Posterior vena cava (tissue), 2 donors: ENCODE results near the gene GLRA1. TPM values are rescaled to one million over a fixed set of nuclear protein-coding genes. Genes with fewer than 3 reads are reported as not detected.
A peak's percentile ranks its signal among the peaks of the same experiment; 100 is the strongest.

Source experiments
- DNase-seq: peaks from one replicate; pipeline ENCODE4 v3.0.0-alpha.2; 2020; ENCODE audit warnings: low spot score
- intact Hi-C, 2 donors: fragments of 100-400 bp; cut with DNase I; formaldehyde crosslinking; loops; one replicate each; pipeline versions ENCODE4 v1.14.1 to v1.14.2; 2022 to 2023
- long read RNA-seq, 2 donors: library from polyadenylated mRNA; unstranded; transcript quantifications; one replicate each; pipeline ENCODE4 v2.0.0, GENCODE V29; 2020 to 2021
- total RNA-seq, 2 donors: library from RNA; stranded (reverse); fragmentation: NEBNext Ultra II Directional; extraction: Animal tissue kit (Norgen Biotek cat#: 25700); gene quantifications; one replicate each; pipeline ENCODE4 v1.2.1, GENCODE V29; 2021
- donor health status: DM: yes; HTN: yes; CAD: no.
- donor health status: DM: yes; HTN: yes; CAD: no.

GLRA1 gene
- not detected for total RNA-seq
- long read RNA-seq, donor 1, result 0 reads
- long read RNA-seq, donor 2, result 0 reads

DNA sequence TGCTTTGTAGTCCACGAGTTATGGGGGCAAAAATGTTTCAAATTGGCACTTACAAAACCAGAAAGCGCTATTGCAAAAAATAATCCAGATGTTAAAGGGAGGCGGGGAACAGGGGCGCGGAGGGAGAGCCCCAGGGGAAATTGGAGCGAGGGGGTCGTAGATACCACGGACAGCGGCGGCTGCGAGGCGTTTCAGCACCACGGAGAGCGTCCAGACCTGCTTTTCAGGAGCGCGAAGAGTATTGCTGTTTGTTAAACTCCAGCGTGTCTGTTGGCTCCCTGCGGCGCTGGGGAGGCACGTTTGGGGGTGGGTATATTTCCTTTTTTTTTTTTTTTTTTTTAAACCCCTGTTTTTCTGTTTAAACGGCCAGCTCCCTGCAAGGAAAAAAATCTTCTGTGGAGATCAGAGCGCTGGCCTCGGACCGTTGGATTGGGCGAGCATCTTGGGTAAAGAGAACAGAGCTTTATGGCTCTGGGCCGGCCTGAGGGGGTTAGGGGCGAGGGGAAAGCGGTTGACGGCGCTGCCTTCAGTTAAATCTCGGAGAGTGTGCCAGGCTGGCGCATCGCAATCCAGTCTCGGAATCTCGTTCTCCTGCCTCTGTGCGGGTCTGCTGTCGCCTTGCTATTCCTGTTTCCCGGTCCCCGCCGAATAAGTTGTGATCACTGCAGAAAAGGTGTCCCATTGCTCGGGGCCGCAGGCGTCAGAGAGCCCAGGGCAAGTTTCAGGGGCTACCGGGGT lies at the start of gene GLRA1:
TSS of gene GLRA1 (minus strand) at position 288 of the 738 bp plus-strand sequence. CDS start 302 bp downstream, outside the sequence.
- peak; percentile 86 for DNase-seq
- intact Hi-C loops, result no loop called here

DNA sequence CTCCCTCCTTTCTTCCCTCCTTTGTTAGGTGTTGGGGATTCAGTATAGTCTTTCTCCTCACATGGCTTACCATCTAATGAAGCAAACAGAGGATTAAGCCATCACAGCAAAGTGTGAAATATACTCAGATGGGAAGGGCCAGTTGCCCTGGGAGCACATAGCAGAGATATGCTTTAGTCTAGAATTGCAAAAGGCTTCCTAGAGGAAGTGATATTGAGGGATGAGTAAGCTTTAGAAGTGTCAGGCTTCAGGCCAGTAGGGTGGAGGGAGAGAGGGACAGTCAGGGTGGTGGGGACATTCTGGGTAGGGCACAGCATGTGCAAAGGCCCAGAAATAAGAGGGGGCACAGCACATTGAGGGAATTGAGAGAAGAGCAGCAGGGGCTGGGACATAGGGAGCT lies 46.2 kb upstream of the GLRA1 start:
- intact Hi-C loops, result no loop called here
- no peak for DNase-seq

DNA sequence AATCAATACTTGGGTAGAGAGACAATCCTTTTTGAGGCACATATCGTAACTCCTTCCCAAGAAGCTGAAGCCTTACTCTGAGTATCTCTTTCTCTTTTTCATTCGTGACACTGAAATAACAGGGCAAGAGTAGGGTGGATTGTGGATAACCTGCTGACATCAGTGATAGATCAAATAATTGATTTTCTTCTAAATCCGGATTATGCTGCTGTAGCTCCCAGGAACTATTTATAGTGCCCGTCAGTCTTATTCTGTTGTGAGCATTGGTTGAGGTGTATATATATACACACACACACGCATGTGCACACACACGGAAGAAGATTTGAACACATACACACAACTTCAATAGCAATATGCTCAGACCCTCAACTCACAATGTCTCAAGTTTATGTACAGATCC lies 43.2 kb upstream of the GLRA1 start:
- intact Hi-C loops, result no loop called here
- no peak for DNase-seq

DNA sequence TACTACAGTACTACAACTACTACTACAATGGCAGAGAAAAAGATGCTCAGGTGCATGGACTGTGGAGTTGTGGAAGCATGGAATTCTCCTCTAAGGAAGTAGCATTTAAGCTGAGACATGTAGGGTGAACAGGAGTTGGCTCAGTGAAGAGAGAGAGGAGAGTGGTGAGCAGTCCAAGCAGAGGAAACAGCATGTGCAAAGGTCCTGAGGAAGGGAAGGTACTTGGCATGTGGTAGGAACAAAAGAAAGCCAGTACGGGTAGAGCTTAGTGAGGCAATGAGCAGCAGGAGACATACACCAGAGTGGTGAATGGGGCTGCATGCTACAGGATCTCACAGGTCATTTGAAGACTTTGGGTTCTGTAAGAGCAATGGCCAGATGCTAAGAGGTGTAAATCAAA lies 41.4 kb upstream of the GLRA1 start:
- intact Hi-C loops, result no loop called here
- no peak for DNase-seq

DNA sequence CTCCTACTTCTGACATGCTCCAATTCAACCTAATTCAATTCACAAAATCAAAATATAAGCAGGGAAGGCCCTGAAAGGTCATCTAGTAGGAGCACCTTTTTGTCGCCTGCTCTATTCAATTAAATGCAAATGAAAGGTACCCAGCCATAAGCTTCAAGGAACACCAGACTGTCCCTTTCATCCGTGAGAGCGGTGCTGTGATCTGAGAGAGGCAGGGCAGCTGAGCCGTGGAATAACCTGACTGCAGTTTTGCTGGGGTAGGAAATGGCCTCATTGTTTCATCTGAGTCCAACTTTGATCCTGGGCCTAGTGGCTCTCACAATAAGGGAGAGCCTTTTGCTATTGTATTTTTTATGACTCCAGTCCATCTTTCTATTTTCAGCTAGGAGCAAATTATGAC lies 39.8 kb upstream of the GLRA1 start:
- DNase-seq, result no peak
- intact Hi-C loops, result no loop called here

DNA sequence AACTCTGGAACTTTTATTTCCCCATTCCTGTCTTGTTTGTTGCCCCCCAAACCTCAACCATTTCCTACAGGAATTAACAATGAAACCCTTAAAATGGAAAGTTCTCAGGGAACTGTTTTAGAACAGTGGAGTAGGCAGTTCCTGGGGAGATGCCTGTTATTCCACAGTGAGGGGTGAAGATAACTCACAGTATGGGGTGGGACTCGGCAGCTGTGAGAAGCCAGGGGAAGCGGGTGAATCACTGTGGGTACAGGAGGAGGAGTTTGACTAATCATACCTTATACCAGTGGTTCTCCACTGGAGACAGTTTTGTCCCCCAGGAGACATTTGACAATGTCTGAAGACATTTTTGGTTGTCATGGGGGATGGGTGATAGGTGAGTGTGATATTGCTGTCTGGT lies 36.9 kb upstream of the GLRA1 start:
- DNase-seq, result no peak
- intact Hi-C loops, result no loop called here

DNA sequence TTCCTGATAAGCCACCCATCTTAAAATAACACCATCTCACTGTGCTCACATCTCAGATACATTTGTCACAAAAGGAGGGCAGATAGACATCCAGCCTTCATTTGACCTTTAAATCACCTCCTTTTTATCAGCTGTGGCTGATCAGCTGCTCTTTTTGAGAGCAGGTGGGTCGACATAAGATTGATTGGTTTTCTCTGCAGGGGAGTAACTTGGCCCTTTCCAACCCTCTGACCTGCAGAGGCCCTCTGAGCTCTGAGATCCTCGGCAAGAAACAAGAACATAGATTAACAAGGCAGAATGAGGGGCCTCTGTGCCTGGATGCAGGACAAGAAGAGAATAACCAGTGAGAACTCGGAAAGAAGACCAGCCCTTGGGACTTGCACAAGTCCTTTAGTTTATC lies 33.5 kb upstream of the GLRA1 start:
- intact Hi-C loops, result no loop called here

DNA sequence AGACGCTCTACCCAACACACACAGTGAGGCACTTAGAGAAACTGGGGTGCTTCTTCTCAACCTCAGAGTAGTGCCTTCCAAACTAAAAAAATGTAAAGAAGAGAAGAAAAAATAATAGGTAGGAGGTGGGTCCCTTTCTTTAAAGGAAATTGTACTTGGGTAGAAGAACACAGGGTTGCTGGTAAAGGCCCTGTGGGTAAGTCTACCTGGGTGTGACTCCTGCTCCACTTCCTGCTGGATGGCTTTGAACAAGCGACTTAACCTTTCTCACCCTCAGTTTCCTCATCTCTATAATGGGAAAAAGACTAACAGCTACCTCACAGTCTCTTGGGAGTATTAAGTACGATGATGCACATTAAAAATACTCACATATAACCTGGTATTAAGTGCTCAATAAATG lies 32.1 kb upstream of the GLRA1 start:
- intact Hi-C loops, result no loop called here
- DNase-seq, result no peak

More for the DNA sequence above, 33.5 kb upstream of the GLRA1 start:
- no peak for DNase-seq

DNA sequence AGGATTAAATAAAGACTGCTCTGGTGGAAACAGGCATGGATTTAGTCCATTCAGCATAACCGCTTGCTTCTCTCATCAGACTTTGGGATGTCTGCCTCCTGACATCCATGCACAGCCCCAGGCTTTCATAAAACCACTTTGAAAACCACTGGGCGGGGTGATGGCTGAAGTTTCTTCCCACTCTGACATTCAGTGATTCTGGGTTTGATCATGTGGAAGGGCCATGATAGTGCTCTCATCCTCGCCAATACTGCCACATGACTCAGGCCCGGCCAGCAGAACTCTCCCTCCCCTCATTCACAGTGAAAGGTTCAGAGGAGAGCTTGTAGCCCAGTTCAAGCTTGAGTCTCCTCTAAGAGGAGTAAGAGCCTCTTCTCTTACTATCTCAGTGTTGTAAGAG lies 29.6 kb upstream of the GLRA1 start:
- DNase-seq, result no peak
- intact Hi-C loops, result no loop called here

DNA sequence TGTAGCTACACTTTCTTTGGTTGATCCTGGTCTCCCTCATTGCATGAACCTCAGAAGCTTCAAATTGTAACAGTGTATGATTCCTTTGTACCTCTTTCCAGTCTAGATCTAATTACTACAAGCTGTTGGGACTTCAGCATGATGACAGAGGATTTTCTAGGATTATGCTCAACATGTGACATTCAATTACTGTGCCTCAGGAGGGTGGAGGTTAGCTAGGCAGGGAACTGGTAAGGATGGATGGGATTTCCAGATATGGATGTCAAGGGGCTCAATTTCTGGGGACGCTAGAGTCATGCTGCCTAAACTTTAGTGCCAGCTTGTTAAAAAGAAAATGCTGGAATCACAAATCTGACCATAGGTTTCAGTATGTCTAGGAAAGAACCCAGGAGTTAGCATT lies 29.2 kb upstream of the GLRA1 start:
- intact Hi-C loops, result no loop called here
- no peak for DNase-seq

DNA sequence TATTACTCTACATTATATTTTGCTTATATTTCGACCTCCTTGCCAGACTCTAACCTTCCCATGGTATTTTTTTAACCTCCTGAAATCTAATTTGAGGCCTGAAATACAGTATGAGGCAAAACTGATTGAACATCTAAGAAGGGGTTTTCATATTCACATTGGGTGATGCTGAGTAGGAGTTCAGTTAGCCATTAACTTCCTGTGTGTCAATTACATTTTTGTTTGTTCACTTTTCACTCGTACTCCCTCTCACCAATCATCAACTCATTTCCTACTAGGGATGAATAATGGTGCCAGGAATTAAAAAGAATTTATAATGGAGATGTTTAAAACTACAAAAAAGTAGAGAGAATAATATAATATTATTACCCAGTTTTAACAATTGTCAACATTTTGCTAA lies 27.6 kb upstream of the GLRA1 start:
- intact Hi-C loops, result no loop called here
- DNase-seq, result no peak

DNA sequence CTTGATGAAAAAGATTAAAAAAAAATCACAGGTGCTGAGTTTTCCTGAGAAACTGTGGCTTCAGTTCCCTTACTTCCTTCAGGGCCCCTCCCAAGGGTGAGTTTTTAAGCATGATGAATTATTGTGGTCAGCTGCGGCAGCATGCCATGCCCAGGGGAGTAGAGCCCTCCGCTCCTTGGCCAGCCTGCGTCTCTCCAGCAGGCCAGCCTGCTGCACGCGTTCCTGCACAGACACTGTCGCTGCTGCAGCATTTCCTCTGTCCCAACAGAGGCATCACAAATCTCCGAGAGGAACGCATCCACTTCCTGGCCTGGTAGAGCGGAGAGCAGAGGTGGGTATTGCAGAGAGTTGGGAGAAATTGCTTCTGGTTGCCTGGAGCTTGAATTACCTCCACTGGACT lies 26.1 kb upstream of the GLRA1 start:
- no peak for DNase-seq
- intact Hi-C loops, result no loop called here

DNA sequence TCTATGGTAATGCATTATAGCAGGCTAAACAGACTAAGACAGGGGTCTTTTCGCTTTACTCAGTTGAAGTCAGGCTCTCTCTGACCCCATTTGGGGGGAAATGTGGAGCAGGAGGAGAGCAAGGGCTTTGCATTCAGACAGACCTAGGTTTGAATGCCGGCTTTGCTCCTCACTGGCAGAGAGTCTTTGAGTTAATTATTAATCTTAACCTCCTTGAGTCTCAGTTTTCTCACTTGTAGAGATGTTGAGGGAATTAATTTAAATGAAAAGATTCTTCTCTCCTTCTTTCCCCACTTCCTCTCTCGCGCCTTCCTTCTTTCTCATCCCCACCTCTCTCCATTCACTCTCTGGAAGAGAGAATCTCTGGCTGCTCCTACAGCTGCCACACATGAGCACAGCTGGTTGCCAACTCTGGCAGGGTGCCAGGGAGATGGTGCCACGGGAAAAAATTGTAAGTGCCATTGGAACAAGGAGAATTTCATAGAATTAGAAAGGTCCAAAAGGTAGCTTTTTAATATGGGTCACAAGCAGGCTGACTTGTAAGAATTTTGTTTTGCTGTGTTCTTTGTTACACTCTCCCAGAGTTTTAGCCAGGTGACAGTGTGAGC lies 25.2 kb upstream of the GLRA1 start:
- intact Hi-C loops, result no loop called here

DNA sequence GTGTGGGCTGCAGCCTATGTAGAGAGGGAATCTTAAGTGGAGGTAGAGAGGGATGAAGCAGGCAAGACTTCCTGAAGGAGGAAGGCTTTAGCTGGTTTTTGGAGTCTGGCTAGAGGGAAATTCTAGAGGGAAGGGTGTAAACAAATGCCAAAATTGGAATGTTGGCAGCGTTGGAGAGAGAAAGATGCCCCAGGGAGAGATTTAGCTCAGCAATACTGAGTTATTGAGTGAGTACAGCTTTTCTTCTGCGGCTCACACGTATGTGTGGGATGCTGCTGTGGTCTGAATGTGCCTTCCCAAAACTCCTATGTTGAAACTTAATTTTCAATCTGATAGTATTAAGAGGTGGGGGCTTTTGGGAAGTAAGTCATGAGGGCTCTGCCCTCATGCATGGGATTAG lies 24.5 kb upstream of the GLRA1 start:
- intact Hi-C loops, result no loop called here
- no peak for DNase-seq

More for the DNA sequence above, 25.2 kb upstream of the GLRA1 start:
- DNase-seq, result no peak

DNA sequence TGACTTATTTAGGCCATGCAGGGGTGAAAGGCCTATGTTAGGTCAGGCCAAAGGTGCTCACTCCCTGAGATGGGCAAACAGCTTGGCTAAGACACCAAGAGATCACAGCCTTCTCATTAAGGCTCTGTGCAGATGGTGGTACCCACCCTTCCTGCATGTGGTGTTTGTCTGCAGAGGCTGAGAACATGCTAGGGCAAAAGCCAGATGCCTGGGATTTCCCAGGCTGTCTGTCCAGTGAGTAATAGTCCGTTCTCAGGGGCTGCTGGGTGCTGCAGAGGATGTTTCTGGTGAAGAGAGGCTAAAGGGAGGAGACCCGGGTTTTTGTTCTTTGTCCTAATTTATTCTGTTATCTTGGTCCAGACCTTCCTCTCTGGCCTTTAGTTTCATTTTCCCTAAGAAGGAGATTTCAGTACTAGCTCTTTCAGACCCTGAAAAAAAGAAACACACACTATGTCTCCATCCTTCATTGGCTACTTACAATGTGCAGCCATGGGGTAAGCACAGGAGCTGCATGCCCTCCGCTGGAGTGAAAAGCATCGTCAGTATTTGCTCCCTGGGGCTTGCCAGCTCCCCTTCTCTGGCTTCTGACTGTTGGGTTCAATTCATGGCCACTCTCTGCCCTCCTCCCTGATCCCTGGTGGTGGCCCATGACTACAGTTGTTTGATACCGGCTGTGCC lies 23.4 kb upstream of the GLRA1 start:
- intact Hi-C loops, result no loop called here
- no peak for DNase-seq

DNA sequence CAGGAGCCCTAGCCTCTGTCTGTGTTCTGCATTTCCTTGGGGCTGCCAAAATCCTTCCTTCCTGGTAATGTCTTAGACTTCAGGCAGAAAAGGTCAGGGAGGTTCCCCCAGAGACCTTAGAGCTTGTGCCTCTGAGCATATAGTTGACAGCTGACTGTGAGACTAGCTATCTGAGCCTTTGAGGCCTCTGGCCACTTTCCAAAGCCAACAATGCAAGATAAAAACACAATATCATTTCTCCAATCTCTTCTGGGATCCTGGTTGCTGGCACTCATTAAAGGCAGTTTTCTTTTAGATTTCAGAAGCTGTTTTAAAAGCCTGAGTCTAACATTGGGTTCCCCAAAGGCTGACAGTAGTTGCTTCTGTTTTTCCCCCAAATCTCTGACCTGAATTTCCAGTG lies 13.2 kb upstream of the GLRA1 start:
- intact Hi-C loops, result no loop called here
- no peak for DNase-seq

DNA sequence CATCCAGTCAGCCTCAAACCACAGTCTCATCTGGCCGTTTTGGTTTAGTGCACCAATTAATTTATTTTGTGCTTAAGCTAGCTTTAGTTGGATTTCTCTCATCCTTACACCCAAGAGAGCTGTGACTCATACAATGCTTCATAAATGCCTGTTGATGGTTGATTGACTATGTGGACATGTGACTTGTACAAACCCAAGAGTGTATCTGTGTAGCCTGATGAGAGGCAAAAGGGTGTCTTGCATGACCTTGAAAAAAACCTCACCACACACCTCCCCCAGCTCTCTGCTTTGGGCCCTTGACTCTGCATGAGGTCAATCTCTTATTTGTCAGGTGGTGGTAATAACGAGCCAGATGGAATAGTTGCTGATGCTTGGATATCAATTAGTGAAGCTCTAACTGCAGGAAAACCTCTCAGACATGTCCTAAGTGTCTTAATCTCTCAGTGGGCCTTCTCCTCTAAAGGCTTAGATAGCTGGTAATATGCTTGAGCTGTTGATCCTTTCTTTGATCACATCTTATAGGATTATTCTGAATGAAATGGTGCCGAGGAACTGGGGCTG lies 10.6 kb upstream of the GLRA1 start:
- DNase-seq, result no peak
- intact Hi-C loops, result no loop called here

DNA sequence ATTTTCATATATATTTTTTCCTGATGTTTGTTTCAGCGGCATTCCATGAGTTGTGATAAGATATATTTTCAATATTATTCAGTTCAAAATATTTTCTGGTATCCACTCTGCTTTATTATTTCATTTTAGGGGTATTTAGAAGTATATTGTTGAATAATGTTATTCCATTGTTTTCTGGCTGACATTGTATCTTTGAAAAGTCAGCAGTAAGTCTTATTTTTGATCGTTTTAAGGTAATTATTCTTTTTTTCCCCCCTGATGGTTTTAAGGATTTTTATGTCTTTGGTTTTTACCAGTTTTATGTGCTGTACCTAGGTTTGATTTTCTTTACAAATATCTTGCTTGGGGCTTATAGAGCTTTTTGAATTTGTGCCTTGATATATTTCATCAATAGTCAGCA lies 6.6 kb upstream of the GLRA1 start:
- DNase-seq, result no peak
- intact Hi-C loops, result no loop called here

DNA sequence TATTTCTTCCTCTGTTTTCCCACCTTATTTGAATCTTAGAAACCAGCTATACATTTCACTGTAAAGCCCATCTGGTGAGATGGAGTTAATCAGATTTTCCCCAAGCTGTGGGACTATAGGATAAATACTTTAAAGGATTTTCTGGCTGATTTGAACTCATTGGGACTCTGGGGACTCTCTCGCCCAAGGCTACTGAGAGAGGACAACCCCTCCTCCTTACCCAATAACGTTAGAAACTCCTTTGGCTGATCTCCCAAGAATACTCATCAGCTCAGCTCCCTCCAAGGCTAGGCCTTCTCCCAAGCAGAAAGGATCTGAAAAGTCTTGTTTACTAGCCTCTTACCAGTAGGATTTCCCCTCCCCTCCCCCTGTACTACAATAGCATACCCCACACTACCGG lies 1.5 kb upstream of the GLRA1 start:
- no peak for DNase-seq
- intact Hi-C loops, result no loop called here

DNA sequence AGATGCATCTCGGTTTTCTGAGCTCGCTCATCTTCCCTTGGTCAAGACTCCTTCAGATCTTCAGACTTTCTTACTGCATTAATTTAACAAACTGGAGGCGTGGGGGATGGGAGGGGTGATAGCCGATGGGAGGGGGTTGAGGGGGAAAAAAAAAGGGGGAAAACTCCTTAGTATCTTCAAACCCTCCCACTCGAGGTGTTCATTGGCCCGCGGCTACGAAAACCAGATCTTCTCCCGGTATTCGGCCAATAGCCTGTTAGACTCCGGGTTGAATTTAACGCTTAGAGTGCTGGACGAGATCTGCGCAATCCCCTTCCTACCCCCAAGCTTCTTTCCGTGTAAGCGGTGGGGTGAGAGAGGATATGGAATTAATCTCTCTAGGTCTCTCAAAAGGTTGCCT lies 689 bp upstream of the GLRA1 start:
- intact Hi-C loops, result no loop called here
- DNase-seq, result no peak
